T-helper 1 cell treated with Interleukin-12 subunit alpha and Interleukin-12 subunit beta and Interleukin-4 antibody, amounts not matched to agents 30 μg/mL and 1 μg/mL, for 36 hours (primary cell): ENCODE measurements around the gene C1S.
A peak's percentile ranks its signal among the peaks of the same experiment; 100 is the strongest.
"Not testable (repeated sequence)": the region's sequence is repeated elsewhere in the genome, so short reads cannot be mapped to it uniquely, and the experiment has no call there.

Source experiments
- H3K27ac Mint-ChIP-seq: one replicate; pipeline ENCODE4 v1.8.0; 2021; ENCODE audit warnings: mild to moderate bottlenecking, mixed read lengths
- H3K27me3 Mint-ChIP-seq: one replicate; pipeline ENCODE4 v1.8.0; 2021; ENCODE audit warnings: low read depth, mixed read lengths
- H3K36me3 Mint-ChIP-seq: one replicate; pipeline ENCODE4 v1.8.0; 2021; ENCODE audit warnings: low read depth, mixed read lengths
- H3K4me1 Mint-ChIP-seq: one replicate; pipeline ENCODE4 v1.8.0; 2021; ENCODE audit warnings: low read depth, mixed read lengths
- H3K4me3 Mint-ChIP-seq: one replicate; pipeline ENCODE4 v1.8.0; 2021; ENCODE audit warnings: mild to moderate bottlenecking, moderate library complexity, mixed read lengths
- H3K9me3 Mint-ChIP-seq: one replicate; pipeline ENCODE4 v1.8.0; 2021; ENCODE audit warnings: mixed read lengths

C1S gene

DNA sequence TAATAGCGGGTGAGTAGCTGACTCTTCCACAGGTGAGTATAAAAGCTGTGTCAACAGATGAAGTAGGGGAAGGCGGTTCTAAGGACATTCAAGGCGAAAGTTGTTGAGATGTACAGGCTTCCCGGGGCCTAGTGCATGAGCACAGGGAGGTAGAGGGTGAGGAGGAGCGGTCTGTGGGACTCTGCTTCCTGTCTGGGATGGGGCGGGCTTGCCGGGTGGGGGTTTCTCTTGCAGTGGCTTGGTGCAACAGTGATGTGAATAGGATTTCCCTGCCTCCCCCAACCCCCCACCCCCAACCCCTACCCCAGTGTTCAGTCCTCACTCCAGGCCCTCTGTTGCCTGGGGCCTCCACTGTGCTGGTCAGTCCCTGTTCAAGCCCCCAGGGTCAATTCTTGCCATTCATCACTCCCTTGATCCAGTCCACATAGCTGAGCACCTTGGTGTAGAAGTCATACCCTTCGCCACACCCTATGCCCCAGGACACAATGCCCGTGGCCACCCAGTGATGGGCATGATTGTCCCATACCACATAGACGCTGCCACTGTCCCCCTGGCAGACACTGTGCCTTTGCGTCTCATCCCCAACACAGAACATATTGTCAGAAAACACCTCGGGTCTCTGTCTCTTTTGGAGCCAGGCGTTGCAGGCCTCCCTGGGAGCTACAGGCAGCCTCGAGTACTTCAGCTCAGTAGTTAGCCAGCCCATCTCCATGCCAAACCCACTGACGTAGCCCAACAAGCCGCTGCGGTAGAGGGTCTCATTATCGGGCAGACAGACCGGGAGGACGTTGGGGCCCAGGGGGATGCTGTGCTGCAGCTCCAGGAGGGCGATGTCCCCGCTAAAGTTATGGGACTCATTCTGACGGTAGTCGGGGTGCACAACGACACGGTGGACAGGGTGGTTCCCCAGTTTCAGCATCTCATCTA, 35.8 kb downstream of the C1S start:
- no peak overlapping the region for H3K4me3 Mint-ChIP-seq
- H3K9me3 Mint-ChIP-seq = no peaks in the 10 kb centered on the region
- H3K4me1 Mint-ChIP-seq = peaks cover 8% of the 10 kb centered on the region
- no peaks in the 10 kb centered on the region for H3K27me3 Mint-ChIP-seq
- H3K36me3 Mint-ChIP-seq = peaks cover 13% of the 10 kb centered on the region
- no peak overlapping the region for H3K27ac Mint-ChIP-seq

DNA sequence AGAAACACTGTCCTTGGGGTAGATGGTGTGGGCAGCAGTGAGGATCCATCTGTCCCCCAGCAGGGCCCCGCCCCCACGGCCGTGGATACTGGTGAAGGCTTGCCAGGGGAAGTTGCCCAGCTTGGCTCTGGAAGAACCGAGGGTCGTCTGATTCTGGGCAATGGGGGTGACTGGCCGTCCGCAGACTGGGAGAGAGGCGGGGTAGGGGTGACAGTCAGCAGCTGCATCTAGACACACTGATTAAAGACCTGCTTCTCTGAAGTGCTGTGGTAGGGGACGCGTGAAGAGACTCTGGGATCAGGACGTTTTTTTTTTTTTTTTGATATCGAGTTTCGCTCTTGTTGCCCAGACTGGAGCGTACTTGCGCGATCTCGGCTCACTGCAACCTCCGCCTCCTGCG, 36.5 kb downstream of the C1S start:
- Mint-ChIP-seq H3K27me3 (no peaks in the 10 kb centered on the region), H3K4me1 (peaks cover 7% of the 10 kb centered on the region)

DNA sequence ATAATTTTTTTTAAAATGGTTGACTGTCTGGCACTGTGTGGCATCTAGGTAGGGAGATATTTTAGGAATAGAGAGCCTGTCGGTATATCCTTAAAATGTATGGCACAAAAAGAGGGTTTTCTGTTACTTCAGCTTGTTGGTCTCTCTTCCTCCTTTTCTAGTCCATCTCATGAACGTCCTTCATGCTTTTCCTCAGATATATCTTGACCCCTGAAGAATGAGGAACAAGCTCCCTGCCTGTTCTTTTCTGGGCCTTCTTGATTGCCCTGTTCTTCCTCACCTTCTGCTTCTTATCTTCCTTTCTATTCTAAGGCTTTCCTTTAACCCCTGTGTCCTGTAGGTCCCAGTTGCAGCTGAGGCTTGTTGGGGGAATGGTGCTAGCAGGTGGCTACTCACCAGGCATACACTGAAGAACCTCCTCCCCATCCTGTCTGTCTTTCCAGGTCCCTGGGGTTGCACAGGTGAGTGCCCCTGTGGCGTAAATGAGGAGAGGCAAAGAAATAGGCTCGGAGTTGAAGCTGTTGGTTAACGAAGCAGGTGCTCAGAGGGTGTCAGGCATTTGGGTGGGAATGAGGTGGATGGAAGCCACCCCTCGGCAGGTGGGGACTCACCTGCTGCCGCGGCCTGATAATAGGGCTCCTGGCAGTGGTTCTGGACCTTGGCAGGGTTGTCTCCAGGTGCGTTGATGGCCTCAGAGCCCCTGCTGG, 38.9 kb downstream of the C1S start:
- H3K4me3 Mint-ChIP-seq = no peak overlapping the region
- H3K36me3 Mint-ChIP-seq = peaks cover 26% of the 10 kb centered on the region
- H3K9me3 Mint-ChIP-seq = no peaks in the 10 kb centered on the region
- no peaks in the 10 kb centered on the region for H3K27me3 Mint-ChIP-seq
- H3K4me1 Mint-ChIP-seq = peaks cover 5% of the 10 kb centered on the region
- no peak overlapping the region for H3K27ac Mint-ChIP-seq

More for the DNA sequence above, 36.5 kb downstream of the C1S start:
- no peak overlapping the region for H3K27ac Mint-ChIP-seq
- H3K36me3 Mint-ChIP-seq = peaks cover 13% of the 10 kb centered on the region
- H3K9me3 Mint-ChIP-seq = no peaks in the 10 kb centered on the region
- no peak overlapping the region for H3K4me3 Mint-ChIP-seq

DNA sequence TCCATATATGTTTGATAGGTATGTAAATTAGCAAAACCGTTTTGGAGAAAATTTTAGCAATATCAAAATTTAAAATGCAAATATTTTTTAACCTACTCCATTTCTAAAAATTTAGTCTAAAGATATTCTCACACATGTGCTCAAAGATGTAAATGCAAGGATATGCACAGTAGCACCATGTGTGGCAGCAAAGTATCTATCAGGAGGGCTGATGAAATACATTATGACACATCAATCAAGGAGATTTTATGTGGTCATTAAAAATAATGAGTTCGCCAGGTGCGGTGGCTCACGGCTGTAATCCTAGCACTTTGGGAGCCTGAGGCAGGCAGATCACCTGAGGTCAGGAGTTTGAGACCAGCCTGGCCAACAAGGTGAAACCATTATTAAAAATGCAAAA, 39.7 kb downstream of the C1S start:
- Mint-ChIP-seq H3K27me3 (no peaks in the 10 kb centered on the region), H3K36me3 (peaks cover 26% of the 10 kb centered on the region), H3K9me3 (no peaks in the 10 kb centered on the region), H3K27ac (no peak overlapping the region), H3K4me3 (no peak overlapping the region), H3K4me1 (peaks cover 5% of the 10 kb centered on the region)

DNA sequence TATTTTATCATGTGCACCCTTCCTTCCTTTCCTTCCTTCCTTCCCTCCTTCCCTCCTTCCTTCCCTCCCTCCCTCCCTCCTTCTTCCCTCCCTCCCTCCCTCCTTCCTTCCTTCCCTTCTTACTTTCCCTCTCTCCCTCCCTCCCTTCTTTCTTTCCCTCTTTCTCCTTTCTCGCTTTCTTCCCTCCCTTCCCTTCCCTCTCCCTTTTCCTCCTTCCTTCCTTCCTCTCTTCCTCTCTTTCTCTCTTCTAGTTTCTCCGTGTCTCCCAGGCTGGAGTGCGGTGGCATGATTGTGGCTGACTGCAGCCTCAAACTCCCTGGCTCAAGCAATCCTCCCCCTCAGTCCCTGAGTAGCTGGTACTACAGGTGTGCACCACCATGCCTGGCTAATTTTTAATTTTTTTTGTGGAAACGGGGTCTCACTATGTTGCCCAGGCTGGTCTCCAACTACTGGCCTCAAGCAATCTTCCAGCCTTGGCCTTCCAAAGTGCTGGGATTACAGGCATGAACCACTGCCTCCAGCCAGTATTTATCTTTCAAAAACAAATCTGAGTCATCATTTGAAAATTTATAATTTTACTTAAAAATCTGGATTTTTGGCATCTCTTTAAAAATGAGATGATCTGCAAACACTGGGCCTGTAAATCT, 40.7 kb downstream of the C1S start:
- Mint-ChIP-seq H3K27ac (no peak overlapping the region), H3K4me3 (no peak overlapping the region), H3K9me3 (peaks cover 7% of the 10 kb centered on the region), H3K27me3 (no peaks in the 10 kb centered on the region), H3K36me3 (peaks cover 34% of the 10 kb centered on the region), H3K4me1 (peaks cover 8% of the 10 kb centered on the region)

DNA sequence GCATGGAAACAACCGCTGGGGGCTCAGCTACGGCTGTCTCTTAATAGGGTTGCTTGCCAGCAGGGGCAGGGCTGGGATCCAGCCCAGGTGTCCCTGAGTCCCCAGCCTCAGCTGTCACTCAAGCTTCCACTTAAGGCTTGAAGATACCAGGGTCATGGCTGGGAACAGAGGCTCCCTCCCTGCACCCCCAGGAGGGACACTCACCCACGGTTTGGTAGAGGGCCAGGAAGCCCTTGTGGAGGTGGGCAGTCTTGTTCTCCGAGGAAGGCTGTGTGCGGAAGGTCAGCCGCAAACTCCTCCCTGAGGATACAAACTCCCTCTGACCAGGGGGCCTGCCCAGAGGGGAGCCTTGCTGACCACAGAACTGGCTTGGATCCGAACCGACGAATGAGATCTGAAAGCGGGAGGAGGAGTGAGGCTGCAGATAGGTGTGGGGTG, 41.2 kb downstream of the C1S start:
- H3K4me1 Mint-ChIP-seq = peaks cover 12% of the 10 kb centered on the region
- no peaks in the 10 kb centered on the region for H3K27me3 Mint-ChIP-seq
- no peak overlapping the region for H3K27ac Mint-ChIP-seq
- no peak overlapping the region for H3K4me3 Mint-ChIP-seq
- H3K9me3 Mint-ChIP-seq = peaks cover 13% of the 10 kb centered on the region
- peaks cover 39% of the 10 kb centered on the region for H3K36me3 Mint-ChIP-seq

DNA sequence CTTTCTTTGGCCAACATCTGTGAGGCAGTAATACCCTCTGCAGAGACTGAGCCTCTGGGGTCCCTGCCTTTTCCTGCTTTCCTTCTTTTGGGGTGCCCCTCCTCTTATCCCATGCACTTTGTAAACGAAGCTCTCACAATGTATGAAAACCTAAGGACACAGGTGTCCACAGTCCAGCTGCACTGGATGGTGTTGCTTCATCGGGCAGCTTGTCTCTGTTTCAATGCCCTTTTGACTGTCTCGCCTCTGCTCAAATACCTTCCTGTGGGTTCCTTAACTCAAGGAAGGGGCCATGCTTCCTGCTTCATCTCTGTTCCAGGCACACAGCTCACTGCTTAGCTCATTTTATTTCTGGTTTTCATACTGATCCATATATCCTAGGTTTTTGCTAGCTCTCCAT, 42.1 kb downstream of the C1S start:
- Mint-ChIP-seq H3K9me3 (peaks cover 13% of the 10 kb centered on the region), H3K36me3 (peaks cover 39% of the 10 kb centered on the region), H3K4me1 (peaks cover 13% of the 10 kb centered on the region), H3K27me3 (no peaks in the 10 kb centered on the region), H3K27ac (no peak overlapping the region), H3K4me3 (no peak overlapping the region)

DNA sequence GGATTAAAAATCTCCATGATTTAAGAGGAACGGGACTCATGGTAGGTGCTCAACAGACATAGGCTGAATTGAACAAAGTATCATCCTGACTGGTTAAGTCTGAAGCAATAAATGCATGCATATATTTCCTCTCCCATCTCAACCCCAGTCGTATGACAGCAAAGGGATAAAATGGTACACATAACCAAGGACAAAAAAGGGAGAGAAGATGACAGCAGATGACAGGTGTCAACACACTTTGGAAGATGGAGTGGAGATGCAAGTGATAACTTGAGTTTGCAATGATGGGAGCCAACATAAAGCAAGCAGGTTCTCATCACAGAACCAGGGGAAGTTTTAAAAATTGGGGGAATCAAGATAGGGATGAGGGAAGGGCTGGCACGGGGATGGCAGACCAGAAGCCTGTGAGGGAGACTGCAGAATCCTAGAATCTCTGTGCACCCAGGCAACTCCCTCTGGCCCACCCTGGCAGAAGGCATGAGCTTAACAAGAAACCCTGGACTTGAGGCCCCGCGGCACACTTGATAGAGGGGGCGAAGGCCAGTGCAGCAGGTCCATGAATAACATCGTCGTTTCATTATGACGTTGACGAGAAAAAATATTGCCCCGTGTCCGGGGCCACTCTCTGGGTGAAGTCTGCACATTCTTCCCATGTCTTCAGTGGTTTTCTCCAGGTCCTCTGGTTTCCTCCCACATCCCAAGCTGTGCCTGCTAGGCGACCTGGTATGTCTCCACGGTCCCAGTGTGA, 43.5 kb downstream of the C1S start:
- Mint-ChIP-seq H3K27me3 (no peaks in the 10 kb centered on the region), H3K4me3 (no peak overlapping the region), H3K4me1 (peaks cover 19% of the 10 kb centered on the region), H3K36me3 (peaks cover 32% of the 10 kb centered on the region), H3K27ac (no peak overlapping the region), H3K9me3 (peaks cover 13% of the 10 kb centered on the region)

DNA sequence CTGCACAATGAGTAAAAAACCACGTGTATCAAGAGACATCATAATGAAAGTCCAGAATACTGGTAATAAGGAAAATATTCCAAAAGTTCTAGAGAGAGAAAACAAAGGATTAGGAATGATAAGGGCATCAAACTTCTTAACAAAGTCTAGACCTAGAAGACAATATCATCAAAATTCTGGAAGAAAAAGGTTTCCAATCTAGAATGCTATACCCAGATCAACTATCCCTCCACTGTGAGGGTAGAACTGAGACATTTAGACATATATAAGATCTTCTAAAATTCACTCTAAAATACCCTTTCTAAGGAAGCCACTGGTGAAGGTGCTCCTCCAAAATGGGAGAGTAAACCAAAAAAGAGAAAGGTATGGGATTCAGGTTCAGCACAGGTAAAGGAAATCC, 45.6 kb downstream of the C1S start:
- Mint-ChIP-seq H3K4me1 (peaks cover 35% of the 10 kb centered on the region), H3K27me3 (no peaks in the 10 kb centered on the region), H3K9me3 (peaks cover 13% of the 10 kb centered on the region), H3K27ac (peak overlapping the region; percentile 23), H3K4me3 (peak overlapping the region; percentile 9), H3K36me3 (peaks cover 27% of the 10 kb centered on the region)

DNA sequence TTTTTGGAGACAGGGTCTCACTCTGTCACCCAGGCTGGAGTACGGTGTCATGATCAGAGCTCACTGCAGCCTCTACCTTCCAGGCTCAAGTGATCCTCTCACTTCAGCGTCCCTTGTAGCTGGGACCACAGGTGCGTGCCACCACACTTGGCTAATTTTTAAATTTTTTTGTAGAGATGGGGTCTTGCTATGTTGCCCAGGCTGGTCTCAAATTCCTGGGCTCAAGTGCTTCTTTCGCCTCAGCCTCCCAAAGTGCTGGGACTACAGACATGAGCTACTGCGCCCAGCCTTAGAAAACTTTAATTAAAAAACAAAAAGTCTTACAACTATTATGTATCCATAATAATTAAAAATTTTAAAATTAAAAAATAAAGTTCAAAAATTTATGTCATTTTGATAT, 46.7 kb downstream of the C1S start:
- H3K27me3 Mint-ChIP-seq, H3K27ac Mint-ChIP-seq, H3K4me3 Mint-ChIP-seq: not testable (repeated sequence)
- Mint-ChIP-seq H3K36me3 (peaks cover 27% of the 10 kb centered on the region), H3K9me3 (peaks cover 13% of the 10 kb centered on the region), H3K4me1 (peaks cover 39% of the 10 kb centered on the region)

DNA sequence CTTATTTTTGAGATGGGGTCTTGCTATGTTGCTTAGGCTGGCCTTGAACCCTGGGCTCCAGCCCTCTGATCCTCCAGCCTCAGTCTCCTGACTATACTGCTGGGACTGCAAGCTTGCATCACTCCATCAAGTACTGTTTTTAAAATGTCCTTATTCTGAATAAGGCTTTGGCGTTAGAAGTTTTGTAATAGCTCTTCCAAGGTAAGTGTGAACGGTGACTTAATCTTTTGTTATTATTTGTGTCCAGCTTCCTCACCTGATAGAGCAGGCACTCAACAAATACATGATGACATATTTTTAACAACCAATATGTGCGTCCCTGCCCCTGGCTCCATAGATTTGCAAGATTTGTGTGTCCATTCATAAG, 47.1 kb downstream of the C1S start:
- H3K4me1 Mint-ChIP-seq = peaks cover 37% of the 10 kb centered on the region
- H3K36me3 Mint-ChIP-seq = peaks cover 25% of the 10 kb centered on the region
- H3K27me3 Mint-ChIP-seq = no peaks in the 10 kb centered on the region
- H3K4me3 Mint-ChIP-seq = peak overlapping the region; percentile 93
- peak overlapping the region; percentile 92 for H3K27ac Mint-ChIP-seq
- peaks cover 13% of the 10 kb centered on the region for H3K9me3 Mint-ChIP-seq

DNA sequence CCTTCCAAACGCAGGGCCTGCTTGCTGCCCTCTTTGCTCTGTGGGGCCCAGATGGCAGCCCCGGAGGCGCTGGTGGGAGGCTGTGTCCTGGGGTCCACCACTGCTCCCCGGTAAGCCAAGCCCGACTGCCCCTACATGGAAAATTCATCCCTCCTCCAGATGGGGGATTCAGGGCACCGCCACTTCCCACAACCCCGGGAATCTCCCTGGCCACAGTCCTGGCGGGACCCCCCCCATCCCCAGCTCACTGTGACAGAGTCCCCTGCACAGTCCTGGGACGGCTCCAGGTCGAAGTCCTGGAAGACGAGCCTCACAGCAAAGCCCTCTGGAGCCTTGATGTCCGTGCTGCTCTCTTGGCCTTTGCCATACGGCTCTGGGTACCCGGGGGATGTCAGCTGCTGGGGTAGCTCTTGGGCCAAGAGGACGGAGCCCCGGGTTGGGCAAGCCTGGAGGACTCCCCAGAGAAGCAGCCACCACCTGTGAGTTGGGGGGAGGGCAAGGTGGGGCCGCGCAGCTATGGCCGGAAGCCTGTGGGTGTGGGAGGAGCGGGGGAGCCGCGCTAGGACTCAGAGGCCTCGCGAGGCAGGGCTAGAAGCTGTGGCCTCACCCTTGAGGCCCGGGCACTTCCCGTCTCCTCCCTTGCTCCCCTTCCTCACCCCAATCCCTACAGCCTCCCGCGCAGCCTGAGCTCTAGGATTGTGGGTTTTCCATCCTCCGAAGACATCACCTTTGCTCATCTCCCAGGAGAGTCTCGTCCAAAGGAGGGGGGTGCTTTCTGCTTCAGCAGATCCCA, 47.7 kb downstream of the C1S start:
- no peaks in the 10 kb centered on the region for H3K27me3 Mint-ChIP-seq
- peak overlapping the region; percentile 93 for H3K4me3 Mint-ChIP-seq
- H3K27ac Mint-ChIP-seq = peak overlapping the region; percentile 92
- H3K9me3 Mint-ChIP-seq = peaks cover 13% of the 10 kb centered on the region
- H3K4me1 Mint-ChIP-seq = peaks cover 38% of the 10 kb centered on the region
- peaks cover 22% of the 10 kb centered on the region for H3K36me3 Mint-ChIP-seq

DNA sequence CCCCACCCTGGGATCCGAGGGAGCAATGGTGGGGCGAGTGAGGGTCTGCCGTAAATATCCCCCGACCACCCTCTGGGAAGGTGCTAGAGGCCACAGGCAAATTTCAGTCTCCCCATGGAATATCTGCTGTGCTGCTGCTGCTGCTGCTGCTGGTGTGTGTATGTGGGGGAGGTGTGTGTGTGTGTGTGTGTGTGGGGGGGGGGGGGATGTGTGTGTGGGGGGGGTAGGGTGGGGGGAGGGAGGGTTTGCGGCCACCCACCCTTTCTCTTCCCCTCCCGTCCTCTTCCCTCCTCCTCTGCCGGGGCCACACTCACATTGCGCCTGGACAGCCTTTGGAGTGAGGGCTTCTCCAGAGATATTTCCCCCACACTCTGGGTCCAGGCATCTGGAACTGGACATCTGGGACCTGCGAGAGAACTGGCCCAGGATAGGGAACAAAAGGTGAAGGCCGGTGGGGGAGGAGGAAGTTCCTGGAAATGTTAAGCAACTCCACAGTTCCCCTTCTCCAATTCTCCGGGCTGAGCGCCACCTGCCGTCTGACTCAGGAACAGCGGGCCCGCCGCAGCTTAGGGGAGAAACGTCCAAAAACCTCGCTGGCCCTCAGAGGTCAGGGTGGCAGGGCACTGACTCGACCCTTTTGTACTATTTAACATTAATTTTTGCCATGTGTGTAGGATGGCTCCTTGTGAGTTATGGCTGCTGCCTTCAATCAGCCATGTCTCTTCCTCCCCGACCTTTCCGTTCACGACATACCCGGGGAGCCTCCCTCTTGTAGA, 48.5 kb downstream of the C1S start, which contains the start of gene C1RL:
TSS of gene C1RL (minus strand) at position 419 of the 776 bp plus-strand sequence. CDS start at position 385, 34 bp downstream.
- Mint-ChIP-seq H3K9me3 (peaks cover 13% of the 10 kb centered on the region), H3K36me3 (peaks cover 19% of the 10 kb centered on the region), H3K4me3 (peak within 1 kb of the TSS; percentile 93), H3K4me1 (peaks cover 42% of the 10 kb centered on the region), H3K27ac (peak within 1 kb of the TSS; percentile 92), H3K27me3 (no peaks in the 10 kb centered on the region)
